HPDE6-E6E7 (cell line): Measurements from ENCODE around the gene NT5C1B.

Source experiments
- DNase-seq: peaks from one replicate; pipeline ENCODE4 v3.0.0; 2011; ENCODE audit warnings: missing footprints; ENCODE audit errors: extremely low spot score

Gene NT5C1B

DNA sequence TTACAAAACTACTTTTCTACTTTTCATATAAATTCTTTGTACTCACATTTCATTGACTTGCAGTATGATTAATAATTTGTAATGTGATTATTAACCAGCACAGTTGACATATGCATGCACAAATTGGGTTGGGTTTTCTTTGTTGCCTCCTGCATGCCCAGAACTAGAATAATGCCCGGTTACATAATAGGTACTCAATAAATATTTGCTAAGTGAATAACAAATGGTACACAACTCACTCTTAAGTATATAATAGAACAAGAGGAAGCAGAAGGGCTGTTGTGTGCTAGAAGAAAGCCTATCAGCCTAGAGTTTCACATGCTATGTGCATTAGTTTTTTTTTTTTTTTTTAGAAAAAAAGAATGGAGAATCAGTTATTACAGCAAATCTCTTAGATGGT is 38.2 kb downstream of the NT5C1B start:
- DNase-seq, result no peak

DNA sequence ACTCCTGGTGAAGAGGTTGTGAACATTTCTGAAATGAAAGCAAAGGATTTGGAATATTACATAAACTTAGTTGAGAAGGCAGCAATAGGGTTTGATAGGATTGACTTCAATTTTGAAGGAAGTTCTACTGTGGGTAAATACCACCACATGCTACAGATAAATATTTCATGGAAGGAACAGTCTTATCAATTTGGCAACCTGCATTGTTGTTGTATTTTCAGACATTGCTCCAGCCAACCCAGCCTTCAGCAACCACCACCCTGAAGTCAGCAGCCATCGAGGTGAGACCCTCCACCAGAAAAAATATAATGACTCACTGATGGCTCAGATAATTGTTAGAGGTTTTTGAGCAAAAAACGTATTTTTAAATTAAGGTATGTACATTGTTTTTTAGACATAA is 38.9 kb downstream of the NT5C1B start:
- no peak for DNase-seq

DNA sequence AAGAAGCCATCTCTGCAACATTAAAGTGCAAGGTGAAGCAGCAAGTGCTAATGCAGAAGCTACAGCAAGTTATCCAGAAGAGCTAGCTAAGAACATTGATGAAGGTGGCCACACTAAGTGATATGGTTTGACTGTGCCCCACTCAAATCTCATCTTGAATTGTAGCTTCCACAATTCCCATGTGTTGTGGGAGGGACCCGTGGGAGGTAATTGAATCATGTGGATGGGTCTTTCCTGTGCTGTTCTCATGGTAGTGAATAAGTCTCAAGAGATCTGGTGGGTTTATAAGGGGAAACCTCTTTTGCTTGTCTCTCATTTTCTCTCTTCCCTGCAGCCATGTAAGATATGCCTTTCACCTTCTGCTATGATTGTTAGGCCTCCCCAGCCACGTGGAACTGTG is 40.3 kb downstream of the NT5C1B start:
- DNase-seq, result no peak

GRCh38 chr2:18548621-18549020 is 40.7 kb downstream of the NT5C1B start:
- no peak for DNase-seq

DNA sequence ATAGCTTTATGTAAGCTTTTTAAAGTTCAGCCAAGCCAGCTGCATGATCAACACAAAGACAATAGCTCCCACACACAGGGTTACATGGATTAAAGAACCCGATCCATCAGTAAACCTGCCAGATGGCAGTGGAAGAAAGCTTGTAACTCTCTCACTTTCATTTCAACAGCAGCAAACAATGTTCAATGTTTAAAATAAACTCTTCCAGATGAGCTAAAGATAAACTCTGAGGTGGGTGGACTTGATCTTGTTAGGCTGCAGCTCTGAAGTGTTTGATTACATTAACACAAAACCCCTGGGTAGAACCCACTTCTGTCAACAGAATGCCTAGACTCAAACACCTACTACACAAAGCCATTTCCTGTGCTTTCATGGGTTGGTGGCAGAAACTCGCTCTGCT is 42.8 kb downstream of the NT5C1B start:
- DNase-seq, result no peak

- peak; percentile 42 for DNase-seq
Measured at GRCh38 chr2:18545384-18545783, 44.0 kb downstream of the NT5C1B start.

DNA sequence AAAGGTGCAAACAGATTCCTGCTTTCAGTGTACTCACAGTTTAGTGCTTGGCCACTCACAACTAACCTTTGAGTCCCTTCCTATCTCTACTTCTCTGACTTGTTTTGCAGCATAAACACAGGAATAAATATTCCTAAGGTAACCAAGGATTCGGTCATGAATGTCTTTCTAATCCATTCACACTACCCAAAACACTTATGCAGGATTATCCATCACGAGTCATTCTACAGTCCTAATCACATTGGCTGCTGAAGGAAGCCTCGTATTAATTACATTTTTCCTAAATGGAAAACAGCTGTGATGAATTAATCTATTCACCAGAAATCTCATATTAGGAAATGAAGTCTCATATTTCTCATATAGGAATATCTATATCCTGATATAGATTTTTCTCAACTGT is 45.2 kb downstream of the NT5C1B start:
- no peak for DNase-seq

DNA sequence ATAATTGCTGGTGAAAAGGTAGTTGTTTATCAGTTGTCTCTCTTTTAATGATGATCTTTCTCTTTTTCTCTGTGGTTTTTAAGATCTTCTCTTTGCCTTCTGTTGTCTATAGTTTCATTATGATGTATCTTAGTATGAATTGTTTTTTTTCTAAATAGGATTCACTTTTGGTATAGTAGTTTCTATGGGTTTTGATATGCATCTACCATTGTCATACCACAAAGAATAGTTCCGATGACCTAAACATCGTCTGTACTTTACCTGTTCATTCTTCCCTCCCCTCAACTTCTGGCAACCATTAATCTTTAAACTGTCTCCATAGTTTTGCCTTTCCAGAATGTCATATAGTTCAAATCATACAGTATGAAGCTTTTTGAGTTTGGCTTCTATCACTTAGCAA is 48.5 kb downstream of the NT5C1B start:
- DNase-seq, result no peak

- no peak for DNase-seq
Measured at GRCh38 chr2:18536697-18537096, 52.7 kb downstream of the NT5C1B start.

DNA sequence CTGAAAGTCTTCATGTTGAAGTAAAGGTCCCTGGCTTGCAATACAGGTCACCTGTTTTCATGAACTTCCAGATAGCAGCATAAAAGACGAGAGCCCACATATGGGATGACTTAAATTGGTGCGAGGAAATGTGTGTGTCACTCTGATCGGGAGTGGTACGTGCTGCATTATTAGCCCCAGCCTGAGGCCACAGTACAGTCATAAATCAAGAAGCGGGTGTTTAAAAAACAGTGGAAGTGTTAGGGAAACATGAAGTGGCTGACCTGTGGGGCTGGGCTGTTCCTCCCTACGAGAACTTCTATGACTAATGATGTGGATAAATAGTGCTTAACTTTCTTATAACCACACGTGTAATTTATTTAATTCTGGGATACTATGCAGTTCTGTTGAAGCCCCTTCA is 53.3 kb downstream of the NT5C1B start:
- peak; percentile 53 for DNase-seq

GRCh38 chr2:18531194-18531593 is 58.2 kb downstream of the NT5C1B start:
- DNase-seq, result no peak

- no peak for DNase-seq
Measured at GRCh38 chr2:18527822-18528221, 61.5 kb downstream of the NT5C1B start.

DNA sequence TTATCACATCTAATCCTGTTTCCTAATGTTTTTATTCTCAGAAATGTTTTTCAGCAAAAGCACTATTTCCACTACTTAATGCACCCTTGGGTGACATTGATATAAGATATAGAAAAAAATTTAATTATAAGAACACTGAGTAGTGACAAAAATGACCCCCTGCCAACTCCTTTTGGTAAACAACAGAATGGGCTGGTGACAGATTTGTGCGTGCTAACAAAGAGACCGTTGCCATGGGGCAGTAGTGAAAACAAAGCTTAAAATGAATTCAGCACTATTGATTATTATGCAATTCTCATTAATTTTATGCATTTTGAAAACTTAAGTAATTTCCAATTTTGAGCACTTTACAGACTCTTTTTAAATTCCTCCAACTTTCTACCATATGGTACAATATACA is 62.0 kb downstream of the NT5C1B start:
- no peak for DNase-seq

DNA sequence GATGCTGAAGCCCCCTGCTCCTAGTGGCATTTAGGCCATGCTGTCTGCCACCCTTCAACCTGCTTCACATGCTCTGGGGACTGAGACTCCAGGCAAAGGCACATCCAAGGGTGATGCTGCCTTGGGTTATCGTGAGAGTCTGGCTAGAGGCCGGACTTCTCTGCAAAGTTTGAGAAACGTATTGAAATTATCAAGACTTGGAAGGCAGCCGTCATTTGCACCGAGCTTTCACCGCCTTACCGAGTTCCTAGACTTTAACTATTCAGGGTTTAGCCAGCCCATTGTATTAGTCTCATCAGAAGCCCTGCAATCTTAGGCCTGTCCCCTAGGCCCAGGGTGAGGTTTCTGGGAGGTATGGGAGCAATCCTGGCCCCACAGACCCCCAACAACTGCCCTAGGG is 62.9 kb downstream of the NT5C1B start:
- DNase-seq, result no peak

DNA sequence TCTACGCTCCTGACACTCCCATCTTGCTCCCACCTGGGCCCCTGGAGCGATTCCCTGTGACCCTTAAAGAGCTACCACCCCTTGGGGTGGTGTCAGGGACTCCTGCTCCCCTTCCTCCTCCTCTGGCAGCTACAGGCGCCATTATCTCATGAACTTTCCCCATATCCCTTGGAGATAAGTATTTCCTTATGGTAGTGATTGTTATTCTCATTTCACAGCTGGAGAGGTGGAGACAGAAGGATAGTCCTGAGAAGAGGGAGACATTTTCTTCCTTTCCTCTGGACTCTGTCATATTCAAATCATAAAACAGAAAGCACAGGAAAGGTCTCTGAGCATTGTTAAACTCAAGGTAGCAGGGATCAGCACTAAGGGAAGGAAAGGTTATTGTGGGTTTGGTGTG is 63.5 kb downstream of the NT5C1B start:
- DNase-seq, result no peak

- DNase-seq, result no peak
Measured at GRCh38 chr2:18525236-18525635, 64.1 kb downstream of the NT5C1B start.

DNA sequence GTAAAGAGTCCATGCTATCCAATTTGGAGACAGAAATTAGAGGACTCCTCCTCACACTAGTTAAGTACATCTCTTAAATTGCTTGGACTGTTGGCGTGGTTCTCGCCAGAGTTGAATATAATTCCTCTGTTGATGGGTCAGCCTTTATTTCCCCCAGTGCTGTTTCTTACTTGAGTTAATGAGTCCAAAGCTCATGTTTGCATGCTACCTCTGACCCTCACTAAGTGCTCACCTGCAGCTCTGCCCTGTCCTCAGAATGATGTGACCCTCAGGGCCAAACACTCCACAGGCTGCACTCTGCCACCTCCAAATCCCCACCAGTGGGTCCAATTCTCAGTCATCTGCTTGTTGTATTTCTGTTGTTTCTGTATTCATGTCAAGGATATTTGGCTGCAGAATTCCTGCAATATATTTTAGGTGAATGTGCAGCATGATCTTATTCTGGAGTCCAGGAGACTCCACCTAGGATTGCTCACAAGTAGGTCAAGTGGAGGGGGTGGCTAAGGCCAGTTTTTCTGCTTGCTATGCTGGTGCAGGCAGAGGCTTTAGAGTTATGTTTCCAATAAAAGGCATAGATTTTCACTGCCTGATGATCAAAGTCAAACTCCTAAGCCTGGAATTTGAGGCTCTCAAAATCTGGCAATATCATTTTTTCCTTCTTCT is 66.8 kb downstream of the NT5C1B start:
- no peak for DNase-seq

DNA sequence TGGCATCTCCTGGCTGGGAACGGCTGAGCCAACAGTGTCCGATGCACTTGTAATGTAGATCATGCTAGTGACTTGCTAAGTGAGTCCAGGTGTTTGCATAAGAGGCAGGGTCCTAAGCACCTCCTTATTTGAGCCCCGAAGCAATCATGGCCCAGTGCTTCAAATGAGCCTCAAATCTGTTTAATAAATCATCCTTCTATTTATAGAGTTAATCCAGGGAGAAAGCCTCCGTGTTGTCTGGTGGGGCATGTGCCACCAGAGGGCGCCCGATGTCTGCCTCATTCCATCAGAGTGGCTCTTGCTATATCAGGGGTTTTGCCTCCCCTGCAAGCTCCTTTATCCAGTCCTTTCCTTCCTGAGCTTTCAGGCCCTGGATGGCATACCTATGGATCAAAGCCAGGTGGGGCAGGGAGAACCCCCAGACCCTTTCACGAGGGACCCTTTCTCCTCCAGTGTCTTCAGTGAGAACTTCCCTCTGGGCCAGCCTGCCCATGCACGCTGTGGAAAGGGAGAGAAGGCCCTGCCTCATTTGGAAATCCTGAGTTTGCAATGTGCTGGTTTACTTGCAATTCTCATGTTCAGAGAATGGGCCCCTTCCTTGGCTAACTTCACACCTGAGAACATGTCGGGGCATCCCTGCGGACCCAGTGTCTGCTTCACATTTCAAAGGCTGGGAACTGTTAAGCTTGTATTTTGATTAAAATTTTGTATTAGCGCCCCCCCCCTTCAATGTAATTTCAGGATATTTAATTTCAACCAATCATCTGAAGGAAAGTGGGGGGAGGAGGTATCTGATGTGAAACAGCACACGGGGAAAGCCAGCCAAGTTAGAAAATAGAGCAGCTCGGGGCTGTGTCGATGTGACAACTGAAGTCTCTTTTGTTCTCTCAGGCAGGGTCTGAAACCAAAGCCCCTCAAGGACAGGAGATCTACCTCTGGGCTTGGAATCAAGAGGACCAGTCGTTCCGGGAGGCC is 68.6 kb downstream of the NT5C1B start:
- peak; percentile 67 for DNase-seq

DNA sequence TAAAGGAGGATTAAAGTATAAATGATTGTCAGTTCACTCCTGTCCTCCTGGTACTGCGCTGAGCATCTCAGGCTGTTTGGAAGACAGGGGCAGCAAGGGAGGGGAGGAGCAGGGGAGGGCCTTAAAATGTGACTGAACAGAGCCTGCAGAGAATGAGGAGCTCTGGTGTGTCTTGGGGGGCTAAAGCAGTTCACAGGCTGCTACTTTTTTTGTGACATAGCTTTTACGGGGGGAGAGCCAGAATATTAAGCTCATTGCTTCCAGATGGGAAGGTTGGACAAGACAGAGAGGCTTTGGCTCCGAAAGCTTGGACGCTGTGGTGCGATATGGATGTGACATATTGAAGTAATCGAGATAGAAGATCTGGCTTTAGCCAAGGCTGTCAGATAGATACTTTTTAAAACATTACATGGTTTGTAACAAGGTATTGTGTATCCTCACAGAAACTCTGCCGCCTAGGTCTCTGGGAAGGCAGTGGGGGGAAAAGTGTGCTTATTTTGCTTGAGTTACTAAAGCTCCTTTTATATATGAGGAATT is 69.4 kb downstream of the NT5C1B start:
- no peak for DNase-seq

- DNase-seq, result no peak
Measured at GRCh38 chr2:18518116-18519111, 71.0 kb downstream of the NT5C1B start.

- no peak for DNase-seq
Measured at GRCh38 chr2:18517386-18517785, 72.0 kb downstream of the NT5C1B start.

DNA sequence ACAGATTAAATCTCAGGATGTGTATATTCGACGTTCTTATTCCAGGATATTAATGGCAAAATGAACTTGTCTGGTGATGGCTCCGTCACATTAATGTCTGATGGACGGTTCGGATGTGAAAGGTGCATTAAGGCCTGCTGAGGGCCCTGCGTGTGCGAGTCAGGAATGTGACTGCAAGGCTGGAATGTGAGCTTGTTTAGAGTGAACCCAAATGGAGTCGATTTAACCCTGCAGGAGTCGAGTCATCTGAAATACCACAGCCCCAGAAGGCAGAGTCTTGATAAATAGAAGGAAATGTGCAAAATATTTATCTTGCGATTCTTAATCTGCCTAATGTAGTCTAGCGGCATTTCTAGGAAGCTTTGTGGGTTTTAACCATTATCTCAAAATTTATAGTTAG is 73.3 kb downstream of the NT5C1B start:
- DNase-seq, result no peak
